ENCODE data around the gene ELF2.
"Not testable (repeated sequence)": the region's sequence is repeated elsewhere in the genome, so short reads cannot be mapped to it uniquely, and the experiment has no call there.

ELF2 gene

DNA sequence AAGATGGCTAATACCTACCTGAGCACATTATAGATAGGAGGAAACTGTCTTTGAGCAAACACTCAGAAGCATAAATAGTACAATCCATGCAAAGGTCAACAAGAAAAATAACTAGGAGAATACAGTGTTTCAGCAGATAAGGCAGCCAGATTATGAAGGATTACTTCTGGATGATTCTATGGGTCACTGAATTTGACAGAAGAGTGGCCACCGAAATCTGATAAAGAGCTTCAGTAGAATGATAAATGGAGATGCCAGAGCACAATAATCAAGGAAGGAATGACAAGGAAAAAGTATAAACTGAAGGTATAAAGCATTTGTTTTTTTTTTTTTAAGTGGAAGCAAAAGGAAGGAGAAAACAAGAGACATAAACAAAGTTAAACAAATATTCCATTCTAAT, 58.7 kb downstream of the ELF2 start:
- POLR2A ChIA-PET (ENCODE audit: low non-redundant PET), result no interaction called here
- H3K27ac ChIP-seq, result no peak overlapping the region
- TF ChIP-seq, protein P1, sequence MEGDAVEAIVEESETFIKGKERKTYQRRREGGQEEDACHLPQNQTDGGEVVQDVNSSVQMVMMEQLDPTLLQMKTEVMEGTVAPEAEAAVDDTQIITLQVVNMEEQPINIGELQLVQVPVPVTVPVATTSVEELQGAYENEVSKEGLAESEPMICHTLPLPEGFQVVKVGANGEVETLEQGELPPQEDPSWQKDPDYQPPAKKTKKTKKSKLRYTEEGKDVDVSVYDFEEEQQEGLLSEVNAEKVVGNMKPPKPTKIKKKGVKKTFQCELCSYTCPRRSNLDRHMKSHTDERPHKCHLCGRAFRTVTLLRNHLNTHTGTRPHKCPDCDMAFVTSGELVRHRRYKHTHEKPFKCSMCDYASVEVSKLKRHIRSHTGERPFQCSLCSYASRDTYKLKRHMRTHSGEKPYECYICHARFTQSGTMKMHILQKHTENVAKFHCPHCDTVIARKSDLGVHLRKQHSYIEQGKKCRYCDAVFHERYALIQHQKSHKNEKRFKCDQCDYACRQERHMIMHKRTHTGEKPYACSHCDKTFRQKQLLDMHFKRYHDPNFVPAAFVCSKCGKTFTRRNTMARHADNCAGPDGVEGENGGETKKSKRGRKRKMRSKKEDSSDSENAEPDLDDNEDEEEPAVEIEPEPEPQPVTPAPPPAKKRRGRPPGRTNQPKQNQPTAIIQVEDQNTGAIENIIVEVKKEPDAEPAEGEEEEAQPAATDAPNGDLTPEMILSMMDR (conservative IDR thresholded peaks at IDR 0.05; ENCODE audit: low read depth), result no peak
- CTCF ChIA-PET, result interaction anchor here (0.6 to 0.7 kb wide), 2 partner anchors 20 to 70 kb away, joined by 3 read pairs; no protein-coding TSS in a partner anchor
- no peak for DNase-seq (ENCODE audit: low spot score)

DNA sequence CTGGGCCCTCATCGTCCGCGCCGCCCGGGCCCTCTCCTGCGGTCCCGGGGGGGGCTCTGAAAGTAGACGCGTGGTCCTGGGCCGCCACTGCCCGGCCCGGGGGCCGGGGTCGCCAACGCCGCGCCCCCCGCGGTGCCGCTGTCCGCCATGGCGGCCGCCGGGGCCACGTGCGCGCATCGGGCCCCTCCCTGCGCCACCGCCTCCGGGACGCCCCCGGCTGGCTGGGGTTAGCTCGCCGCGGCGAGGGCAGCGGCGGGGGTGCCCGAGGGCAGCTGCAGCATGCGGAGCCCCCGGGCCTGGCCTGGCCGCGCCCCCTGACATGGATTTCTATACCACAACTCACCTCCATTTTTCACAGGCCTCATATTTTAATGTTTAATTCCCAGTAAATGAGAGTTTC, 61.8 kb downstream of the ELF2 start:
- TF ChIP-seq, protein P1 (conservative IDR thresholded peaks at IDR 0.05; ENCODE audit: low read depth), result no peak
- H3K27ac ChIP-seq, result no peak overlapping the region
- ChIA-PET CTCF (no interaction called here), POLR2A (ENCODE audit: low non-redundant PET) (no interaction called here)
- DNase-seq (ENCODE audit: low spot score), result no peak

DNA sequence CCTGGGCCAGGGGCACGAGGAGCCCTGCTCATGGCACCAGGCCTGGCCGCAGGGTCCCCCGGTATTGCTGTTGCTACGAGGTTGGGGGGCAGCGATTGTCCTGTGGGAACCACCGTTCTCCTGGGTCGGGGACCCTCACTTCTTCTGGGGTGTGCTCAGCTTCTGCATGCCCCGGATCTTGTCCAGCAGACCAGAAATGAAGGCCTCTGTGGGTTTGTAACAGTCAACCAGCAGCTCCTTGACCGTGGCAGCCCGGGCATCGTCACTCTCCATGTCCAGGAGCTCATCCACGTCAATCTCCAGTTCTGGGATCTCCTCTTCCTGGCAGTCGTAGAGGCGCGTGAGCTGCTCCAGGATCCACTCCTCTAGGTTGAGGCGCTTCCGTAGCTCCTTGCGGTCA, 62.2 kb downstream of the ELF2 start:
- POLR2A ChIA-PET (ENCODE audit: low non-redundant PET); CTCF ChIA-PET; DNase-seq (ENCODE audit: low spot score); H3K27ac ChIP-seq: not testable (repeated sequence)

DNA sequence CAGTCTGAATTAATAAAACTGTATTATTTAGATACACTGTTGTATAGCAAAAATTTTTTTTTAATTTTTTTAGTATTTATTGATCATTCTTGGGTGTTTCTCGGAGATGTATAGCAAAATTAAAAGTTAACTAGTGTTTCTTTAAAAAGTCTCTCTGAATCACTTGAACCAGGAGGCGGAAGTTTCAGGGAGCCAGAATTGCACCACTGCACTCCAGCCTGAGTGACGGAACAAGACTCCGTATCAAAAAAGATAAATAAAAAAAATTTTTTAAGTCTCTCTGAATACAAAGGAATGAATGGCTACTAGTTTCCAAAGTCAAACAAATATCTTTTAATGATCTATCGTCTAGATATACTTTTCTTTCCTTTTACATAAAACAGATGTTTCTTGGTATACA, 64.4 kb downstream of the ELF2 start:
- ChIA-PET POLR2A (ENCODE audit: low non-redundant PET) (no interaction called here), CTCF (interaction anchor here (0.8 kb wide), 1 partner anchor 13 kb away, joined by 3 read pairs; no protein-coding TSS in a partner anchor)
- TF ChIP-seq, protein P1 (conservative IDR thresholded peaks at IDR 0.05; ENCODE audit: low read depth), result no peak
- H3K27ac ChIP-seq, result no peak overlapping the region
- no peak for DNase-seq (ENCODE audit: low spot score)

DNA sequence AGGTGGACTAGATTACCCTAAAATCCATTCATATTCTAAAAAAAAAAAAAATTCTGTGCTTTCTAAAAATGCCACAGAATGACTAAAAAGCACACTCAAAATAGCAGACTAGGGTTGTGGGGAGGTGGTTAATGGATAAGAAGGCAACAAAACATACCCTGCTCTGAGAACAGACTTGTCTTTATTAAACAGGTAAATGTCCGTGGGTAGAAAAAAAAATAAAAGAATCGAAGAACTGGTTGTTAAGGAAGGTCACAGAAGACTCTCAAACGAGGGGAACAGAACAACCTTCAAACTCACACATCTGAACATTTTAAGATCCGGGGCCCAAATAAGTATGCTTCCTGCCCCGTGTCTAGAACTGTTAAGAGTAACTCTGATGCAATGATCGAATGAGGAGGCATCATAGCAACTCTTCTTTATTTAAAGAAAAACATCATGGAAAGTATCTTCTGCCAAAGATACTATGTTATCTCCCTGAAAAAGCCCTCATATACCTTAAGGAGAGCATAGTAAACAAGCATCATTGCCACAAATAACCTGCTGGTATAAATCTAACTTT, 68.4 kb downstream of the ELF2 start:
- TF ChIP-seq, protein P1 (conservative IDR thresholded peaks at IDR 0.05; ENCODE audit: low read depth), result no peak
- CTCF ChIA-PET, result interaction anchor here (0.6 kb wide), 1 partner anchor 280 kb away, joined by 3 read pairs; no protein-coding TSS in a partner anchor
- H3K27ac ChIP-seq, result no peak overlapping the region
- POLR2A ChIA-PET (ENCODE audit: low non-redundant PET), result no interaction called here
- no peak for DNase-seq (ENCODE audit: low spot score)

DNA sequence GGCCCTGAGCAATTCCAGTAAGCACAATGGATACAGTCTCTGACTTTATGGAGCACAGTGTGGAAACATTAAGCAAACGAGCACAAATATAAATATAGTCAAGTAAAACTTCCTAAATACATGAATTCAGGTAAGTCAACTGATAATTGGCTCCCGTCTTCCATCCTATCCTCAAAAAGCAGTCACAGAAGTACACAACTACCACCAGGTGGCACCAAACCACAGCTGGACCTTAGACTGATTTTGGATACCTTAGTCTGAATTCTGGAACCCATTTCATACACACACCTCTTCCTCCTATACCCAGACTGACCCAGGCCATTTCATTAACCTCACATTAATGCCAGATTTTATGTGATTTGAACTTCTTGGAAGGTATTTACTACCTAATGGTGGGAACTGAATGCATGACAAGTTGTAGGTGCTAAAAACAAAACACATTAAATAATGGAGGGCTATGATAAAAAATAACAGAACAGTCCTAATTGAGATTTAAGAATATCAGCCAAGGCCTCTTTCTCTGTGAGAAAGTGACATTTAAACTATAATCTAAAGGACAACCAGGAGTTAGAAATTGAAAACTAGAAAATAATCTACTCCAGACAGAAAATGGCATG, 77.5 kb downstream of the ELF2 start:
- ChIA-PET CTCF (interaction anchor here (0.5 to 3.3 kb wide), 9 partner anchors 13 to 196 kb away, joined by 3 to 17 read pairs (median 5); no protein-coding TSS in a partner anchor), POLR2A (ENCODE audit: low non-redundant PET) (no interaction called here)
- DNase-seq (ENCODE audit: low spot score), result peak; percentile 59
- TF ChIP-seq, protein P1 (conservative IDR thresholded peaks at IDR 0.05; ENCODE audit: low read depth), result peak; percentile 87
- no peak overlapping the region for H3K27ac ChIP-seq

DNA sequence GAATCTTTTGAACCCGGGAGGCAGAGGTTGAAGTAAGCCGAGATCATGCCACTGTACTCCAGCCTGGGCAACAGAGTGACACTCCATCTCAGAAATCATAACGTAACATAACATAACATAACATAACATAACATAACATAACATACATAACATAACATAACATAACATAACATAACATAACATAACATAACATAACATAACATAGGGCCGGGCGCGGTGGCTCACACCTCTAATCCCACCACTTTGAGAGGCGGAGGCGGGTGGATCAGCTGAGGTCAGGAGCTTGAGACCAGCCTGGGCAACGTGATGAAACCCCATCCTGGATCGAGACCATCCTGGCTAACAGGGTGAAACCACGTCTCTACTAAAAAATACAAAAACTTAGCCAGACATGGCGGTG, 84.7 kb downstream of the ELF2 start:
- POLR2A ChIA-PET (ENCODE audit: low non-redundant PET), result no interaction called here
- CTCF ChIA-PET, result interaction anchor here (0.7 kb wide), 1 partner anchor 55 kb away, joined by 4 read pairs; no protein-coding TSS in a partner anchor
- TF ChIP-seq, protein P1 (conservative IDR thresholded peaks at IDR 0.05; ENCODE audit: low read depth), result no peak

More for the DNA sequence above, 84.7 kb downstream of the ELF2 start:
- H3K27ac ChIP-seq, result no peak overlapping the region
- DNase-seq (ENCODE audit: low spot score), result no peak
